ENCODE data around the gene LIPC.
"Not testable (repeated sequence)": the region's sequence is repeated elsewhere in the genome, so short reads cannot be mapped to it uniquely, and the experiment has no call there.

LIPC gene

DNA sequence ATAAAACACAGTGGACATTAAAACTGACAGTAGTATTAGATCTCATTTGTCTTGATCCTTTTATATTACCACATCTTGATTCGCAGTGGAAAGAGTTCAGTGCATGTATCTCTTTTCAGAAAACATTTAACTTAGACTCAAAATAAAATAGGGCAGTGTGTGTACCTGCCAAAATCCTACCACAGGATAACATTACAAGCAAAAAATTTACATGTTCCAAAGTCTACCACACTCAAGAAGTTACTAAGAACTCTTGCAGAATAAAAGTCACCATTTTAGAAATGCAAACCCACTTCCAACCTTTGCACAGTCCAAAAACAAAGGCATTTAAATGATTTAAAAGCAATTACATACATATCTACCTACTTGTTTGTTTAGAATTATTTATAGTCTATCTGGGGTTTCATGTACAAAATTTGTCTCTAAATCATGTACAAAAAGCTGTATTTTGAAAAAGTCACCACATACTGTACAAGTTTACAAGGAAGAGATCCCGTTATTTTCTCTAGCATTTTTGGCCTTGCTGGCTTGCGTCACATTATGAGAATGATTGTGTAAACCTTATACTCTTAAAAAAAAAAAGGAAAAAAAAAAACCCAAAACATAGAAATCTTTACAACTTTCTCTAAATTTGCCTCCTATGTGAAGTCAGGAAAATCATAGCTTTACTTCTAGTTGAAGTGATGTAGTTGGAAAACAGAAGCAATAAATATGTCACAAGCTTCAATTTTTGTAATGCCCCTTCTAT is 163.9 kb downstream of the LIPC start:
- no peak for DNase-seq

DNA sequence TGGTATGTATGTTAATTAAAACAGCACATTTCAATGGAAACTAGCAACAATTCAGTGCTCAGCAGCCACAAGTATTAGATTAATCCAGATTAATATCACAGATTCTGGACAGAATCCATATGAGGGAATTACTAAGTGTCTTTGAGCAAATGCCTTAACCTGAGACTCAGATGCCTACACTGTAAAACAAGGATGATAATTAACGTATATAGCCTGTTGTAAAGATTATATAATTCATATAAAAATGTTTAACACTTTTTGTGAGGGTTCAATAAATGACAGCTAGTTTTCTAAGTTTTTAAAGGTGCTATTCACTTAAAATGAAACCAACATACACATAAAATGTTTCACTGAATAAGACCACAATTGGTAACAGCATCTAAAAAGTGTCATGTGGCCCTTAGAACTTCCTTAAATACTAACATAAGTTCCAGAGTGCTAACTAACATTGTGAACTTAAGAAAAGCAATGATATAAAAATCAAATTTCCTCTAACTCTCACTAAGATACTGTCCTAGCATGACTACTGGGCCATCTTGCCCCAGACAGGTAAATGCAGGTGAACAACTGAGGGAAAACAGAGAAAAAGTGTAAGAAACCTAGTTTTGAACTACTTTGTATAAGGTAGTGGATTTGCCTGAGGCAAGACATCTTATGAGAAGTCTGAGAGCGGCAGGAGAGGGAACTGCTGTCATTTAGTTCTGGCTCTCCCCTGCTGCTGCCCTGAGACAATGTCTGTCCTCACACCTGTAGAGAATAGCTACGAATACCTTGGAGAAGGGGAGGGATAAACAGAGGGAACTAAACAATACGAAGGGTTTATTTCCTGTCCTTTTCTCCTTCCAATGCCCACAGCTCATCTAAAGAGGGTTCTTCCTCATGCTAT is 166.4 kb downstream of the LIPC start:
- no peak for DNase-seq

GRCh38 chr15:58598829-58599210 is 167.0 kb downstream of the LIPC start:
- DNase-seq: no peak

DNA sequence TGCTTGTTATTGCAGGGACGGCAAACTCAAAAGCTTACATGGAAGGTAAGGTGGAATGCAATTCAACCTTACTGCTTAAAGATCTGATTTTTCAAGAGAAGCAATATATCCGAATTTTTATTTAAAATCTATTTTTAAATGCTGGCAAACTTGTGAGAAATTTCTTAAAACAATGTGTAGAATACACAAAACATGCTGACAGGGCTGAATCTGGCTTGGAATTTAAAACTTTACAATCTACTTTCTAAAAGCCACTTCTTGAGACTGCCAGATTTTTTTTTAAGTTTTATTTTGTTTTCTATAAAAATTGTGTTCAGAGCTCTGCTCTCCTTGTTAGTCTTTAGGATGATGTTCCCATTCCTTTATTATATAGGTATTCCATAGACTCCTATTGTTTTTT is 171.0 kb downstream of the LIPC start:
- no peak for DNase-seq

- DNase-seq: not testable (repeated sequence)
Measured at GRCh38 chr15:58603927-58604326, 172.1 kb downstream of the LIPC start.

DNA sequence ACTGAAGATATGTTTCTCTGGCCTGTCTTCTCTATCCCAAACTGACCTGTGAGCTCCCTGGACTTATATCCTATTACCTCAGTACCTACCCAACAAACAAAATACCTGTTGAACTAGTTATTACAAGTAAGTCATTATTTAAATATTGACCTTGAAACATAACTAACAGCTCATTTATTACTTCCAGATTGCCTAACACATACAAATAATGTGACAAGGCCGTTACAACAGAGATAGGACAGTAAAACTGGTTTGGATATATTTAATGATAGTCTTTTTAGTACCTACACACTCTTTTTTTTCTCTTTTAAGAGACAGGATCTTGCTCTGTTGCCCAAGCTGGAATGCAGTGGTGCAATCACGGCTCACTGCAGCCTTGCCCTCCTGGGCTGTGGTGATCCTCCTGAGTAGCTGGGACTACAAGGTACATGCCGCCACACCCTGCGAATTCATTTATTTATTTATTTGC is 172.7 kb downstream of the LIPC start:
- DNase-seq: no peak

GRCh38 chr15:58605931-58606530 is 174.2 kb downstream of the LIPC start:
- DNase-seq: no peak

DNA sequence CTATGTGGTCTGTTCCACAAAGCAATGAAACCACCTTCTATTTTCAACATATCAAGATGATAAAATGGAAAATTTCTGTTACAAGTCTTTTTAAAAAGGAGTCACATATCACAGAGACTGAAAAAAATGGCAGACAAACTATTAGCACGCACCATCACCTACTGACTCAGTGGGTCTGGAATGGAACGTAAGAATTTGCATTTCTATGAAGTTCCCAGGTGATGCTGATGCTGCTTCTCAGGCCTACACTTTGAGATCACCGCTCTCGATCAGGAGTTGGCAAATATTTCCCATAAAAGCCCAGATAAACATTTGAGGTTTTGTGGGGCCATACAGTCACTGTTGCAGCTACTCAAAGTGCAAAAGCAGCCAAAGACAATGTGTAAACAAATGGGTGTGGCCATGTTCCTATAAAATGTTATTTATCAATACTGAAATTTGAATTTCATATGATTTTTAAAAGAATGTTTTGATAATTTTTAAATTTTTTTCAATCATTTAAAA is 174.8 kb downstream of the LIPC start:
- DNase-seq: no peak

GRCh38 chr15:58608129-58608590 is 176.4 kb downstream of the LIPC start:
- DNase-seq: no peak

- no peak for DNase-seq
Measured at GRCh38 chr15:58608711-58609110, 176.9 kb downstream of the LIPC start.

- no peak for DNase-seq
Measured at GRCh38 chr15:58611731-58612676, 180.2 kb downstream of the LIPC start.

GRCh38 chr15:58616171-58616570 is 184.4 kb downstream of the LIPC start:
- DNase-seq: no peak
